H1 (cell line): Measurements from ENCODE around the gene TMEM266. TPM values are rescaled to one million over a fixed set of nuclear protein-coding genes. Genes with fewer than 3 reads are reported as not detected.

Experiments used
- NANOG ChIP-seq: IDR thresholded peaks from 2 replicates; pipeline ENCODE4 v1.6.1; 2011; ENCODE audit warnings: low read length, low read depth, mild to moderate bottlenecking, inconsistent platforms; ENCODE audit not compliant: insufficient read depth, poor library complexity, severe bottlenecking
- polyA plus RNA-seq, 7 experiments: library from polyadenylated mRNA; depleted of rRNA in 3 of 7; stranded (reverse) in 5 of 7; unstranded in 2 of 7; fragments of >200 nt in 5 of 7; fragments of 200-250 nt in 2 of 7; gene quantifications; 1 replicate in 5 of 7; 2 replicates in 1 of 7; 4 replicates in 1 of 7; pipeline versions ENCODE4 v1.2.1 to v1.2.3, GENCODE V29; 2011 to 2013; ENCODE audit warnings: missing spikeins in 2 of 7, mixed read lengths in 2 of 7
- total RNA-seq: library from RNA; stranded (reverse); fragmentation: NEBNext Ultra II Directional; extraction: Animal tissue kit (Norgen Biotek cat#: 25700); gene quantifications from 2 replicates; pipeline ENCODE4 v1.2.1, GENCODE V29; 2021

Gene TMEM266
- total and polyA plus RNA-seq, 2 of the 8 experiments (the other 6 are each of a cell fraction or from before 2014, with no cell fraction given): 2.6 TPM

DNA sequence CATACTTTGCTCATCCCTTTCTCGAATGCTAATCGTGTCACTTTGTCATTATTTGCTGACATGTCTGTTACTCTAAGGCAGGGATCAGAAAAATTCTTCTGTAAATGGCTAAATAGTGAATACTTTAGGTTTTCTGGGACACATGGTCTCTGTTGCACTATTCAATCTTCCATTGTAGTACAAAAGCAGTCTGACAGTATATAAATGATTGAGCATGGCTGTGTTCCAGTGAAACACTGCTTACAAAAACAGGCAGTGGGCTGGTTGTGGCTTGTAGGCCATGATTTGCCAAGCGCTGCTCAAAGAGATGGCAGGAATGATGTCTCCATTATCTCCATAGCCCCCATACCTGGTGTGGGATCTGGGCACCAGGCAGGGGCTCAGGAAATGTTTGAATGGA, 45.6 kb downstream of the TMEM266 start (continued):
- no peak for TF ChIP-seq NANOG
